CD4-positive, alpha-beta T cell treated with Interleukin-12 subunit alpha and Interleukin-12 subunit beta, for 1 hour (primary cell): ENCODE data around the gene RCAN3.
"Not testable (repeated sequence)": the region's sequence is repeated elsewhere in the genome, so short reads cannot be mapped to it uniquely, and the experiment has no call there.

Experiments
- DNase-seq: peaks from one replicate; pipeline ENCODE4 v3.0.0-alpha.2; 2020

RCAN3 gene

GRCh38 chr1:24486331-24487065 lies 16.1 kb upstream of the RCAN3 start:
- peak; percentile 69 for DNase-seq

GRCh38 chr1:24487455-24487854 lies 15.2 kb upstream of the RCAN3 start:
- DNase-seq, result no peak

DNA sequence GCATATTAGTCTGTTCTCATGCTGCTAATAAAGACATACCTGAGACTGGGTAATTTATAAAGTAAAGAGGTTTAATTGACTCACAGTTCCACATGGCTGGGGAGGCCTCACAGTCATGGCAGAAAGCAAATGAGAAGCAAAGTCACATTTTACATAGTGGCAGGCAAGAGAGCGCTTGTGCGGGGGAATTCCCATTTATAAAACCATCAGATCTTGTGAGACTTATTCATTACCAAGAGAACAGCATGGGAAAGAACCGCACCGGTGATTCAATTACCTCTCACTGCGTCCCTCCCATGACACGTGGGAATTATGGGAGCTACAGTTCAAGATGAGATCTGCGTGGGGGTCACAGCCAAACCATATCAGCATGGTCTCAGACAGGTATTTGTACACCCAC lies 14.5 kb upstream of the RCAN3 start:
- peak; percentile 58 for DNase-seq

GRCh38 chr1:24489674-24490073 lies 13.0 kb upstream of the RCAN3 start:
- DNase-seq, result no peak

DNA sequence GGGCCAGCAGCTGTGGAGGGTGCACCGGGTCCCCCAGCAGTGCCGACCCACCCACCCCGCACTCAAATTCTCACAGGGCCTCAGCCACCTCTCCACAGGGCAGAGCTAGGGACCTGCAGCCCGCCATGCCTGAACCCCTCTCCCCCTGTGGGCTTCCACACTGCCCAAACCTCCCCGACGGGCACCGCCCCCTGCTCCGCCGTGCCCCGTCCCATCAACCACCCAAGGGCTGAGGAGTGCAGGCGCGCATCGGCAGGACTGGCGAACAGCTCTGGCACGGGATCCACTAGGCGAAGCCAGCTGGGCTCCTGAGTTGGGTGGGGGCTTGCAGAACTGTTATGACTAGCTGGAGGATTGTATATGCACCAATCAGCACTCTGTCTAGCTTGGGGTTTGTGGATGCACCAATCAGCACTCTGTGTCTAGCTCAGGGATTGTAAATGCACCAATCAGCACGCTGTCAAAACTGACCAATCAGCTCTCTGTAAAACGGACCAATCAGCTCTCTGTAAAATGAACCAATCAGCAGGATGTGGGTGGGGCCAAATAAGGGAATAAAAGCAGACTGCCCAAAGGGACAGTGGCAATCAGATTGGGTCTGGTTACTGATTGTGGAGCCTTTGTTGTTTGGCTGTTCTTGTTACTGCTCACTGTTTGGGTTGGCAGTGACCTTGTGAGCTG lies 12.4 kb upstream of the RCAN3 start:
- no peak for DNase-seq

- DNase-seq, result no peak
Measured at GRCh38 chr1:24491577-24492360, 10.9 kb upstream of the RCAN3 start.

DNA sequence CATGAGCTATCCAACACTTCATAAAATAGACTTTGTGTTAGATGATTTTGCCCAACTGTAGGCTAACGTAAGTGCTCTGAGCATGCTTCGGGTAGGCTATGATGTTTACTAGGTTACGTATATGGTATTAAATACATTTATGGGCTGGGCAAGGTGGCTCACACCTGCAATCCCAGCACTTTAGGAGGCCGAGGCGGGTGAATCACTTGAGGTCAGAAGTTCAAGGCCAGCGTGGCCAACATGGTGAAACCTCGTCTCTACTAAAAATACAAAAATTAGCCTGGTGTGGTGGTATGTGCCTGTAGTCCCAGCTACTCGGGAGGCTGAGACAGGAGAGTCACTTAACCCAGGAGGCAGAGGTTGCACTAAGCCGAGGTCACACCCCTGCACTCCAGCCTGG lies 9.7 kb upstream of the RCAN3 start:
- not testable (repeated sequence) for DNase-seq

DNA sequence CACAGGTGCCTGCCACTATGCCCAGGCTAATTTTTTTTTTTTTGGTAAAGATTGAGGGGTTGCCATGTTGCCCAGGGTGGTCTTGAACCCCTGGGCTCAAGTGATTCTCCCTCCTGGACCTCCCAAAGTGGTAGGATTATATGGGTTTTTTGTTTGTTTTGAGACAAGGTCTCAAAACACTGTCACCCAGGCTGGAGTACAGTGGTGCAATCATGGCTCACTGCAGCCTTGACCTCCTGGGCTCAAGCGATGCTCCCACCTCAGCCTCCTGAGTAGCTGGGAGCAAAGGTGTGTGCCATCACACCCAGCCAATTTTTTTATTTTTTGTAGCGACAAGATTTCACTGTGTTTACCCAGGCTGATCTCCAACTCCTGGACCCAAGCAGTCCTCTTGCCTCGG lies 8.9 kb upstream of the RCAN3 start:
- DNase-seq, result no peak

- DNase-seq, result no peak
Measured at GRCh38 chr1:24498589-24498988, 4.0 kb upstream of the RCAN3 start.

DNA sequence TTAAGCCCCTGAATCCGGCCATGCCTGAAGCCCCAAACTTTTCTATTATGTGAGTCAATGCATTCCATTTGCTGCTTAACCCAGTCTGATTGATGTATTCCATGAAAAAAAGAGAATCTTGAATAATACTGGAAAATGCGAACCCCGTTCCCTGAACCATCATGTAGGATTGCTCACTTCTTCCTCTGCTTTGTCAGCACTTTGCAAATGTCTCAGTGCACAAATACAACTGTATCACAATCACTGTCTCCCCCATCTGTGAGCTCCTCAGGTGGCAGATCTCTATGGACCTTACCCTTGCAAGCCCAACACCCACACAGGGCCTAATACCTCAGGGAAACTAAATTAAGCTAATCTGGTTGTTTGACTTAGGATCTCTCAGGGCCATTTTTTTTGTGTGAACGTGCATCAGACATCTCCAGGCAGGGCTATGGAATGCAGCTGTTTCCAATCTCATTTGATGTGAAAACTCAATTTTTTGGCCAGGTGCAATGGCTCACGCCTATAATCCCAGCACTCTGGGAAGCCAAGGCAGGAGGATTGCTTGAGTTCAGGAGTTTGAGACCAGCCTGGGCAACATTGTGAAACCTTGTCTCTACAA lies 2.1 kb upstream of the RCAN3 start:
- no peak for DNase-seq

DNA sequence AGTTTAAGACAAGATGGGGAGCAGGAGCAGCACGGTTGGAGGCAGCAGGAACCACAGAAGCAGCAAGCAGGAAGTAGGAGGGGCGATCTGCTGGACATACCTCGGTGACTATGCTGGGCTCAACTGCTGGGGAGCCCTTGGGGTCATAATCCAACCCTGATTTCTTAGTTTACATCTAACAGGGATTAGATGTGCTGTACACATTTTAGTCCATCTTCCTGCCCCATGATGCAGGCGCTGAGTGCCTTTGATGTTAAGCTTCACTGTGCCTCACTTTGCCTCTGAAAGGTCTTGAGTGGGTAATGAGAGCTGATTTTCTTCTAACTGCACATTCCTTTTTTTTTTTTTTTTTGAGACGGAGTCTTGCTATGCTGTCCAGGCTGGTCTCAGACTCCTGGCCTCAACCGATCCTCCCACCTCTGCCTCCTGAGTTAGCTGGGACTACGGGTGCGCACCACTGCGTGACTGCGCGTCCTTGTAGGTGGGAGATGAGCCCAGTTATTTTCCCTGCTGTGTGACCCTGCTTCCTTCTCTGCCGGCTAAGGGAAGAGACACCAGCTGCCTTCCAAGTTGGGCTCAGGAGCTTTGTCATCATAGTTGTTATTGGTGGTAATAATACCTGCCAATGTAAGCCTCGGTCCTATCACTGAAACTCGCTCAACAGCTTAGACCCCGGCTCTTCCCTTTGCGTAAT lies 1.1 kb upstream of the RCAN3 start:
- peak; percentile 55 for DNase-seq

- DNase-seq, result peak; percentile 89
Measured at GRCh38 chr1:24502065-24502708, 449 bp upstream of the RCAN3 start.

- DNase-seq, result peak; percentile 58
Measured at GRCh38 chr1:24503059-24503751, 569 bp downstream of the RCAN3 start.

- DNase-seq, result no peak
Measured at GRCh38 chr1:24503870-24504523, 1.4 kb downstream of the RCAN3 start.

DNA sequence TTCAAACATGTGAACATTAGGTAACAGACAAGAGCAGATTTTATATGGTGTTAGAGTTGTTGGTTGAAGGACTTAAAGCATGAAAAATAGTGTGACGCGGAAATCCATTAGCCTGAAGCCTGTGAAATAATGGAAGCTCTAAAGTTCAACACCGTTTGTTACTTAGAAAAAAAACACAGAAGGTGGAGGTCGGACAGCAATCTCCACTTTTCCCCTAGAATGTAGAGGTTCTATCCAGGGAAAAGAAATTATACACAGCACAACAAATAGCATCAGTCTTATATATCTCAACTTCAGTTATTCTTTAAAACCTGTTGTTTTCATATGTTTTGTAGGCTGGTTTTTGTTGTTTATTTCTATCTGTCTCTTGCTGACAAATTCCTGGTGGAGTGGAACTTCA lies 1.9 kb downstream of the RCAN3 start:
- no peak for DNase-seq

GRCh38 chr1:24505816-24506215 lies 3.2 kb downstream of the RCAN3 start:
- DNase-seq, result no peak

GRCh38 chr1:24506691-24507381 lies 4.2 kb downstream of the RCAN3 start:
- DNase-seq, result peak; percentile 54

GRCh38 chr1:24507405-24507804 lies 4.8 kb downstream of the RCAN3 start:
- DNase-seq, result peak; percentile 62

- no peak for DNase-seq
Measured at GRCh38 chr1:24508911-24509310, 6.3 kb downstream of the RCAN3 start.

DNA sequence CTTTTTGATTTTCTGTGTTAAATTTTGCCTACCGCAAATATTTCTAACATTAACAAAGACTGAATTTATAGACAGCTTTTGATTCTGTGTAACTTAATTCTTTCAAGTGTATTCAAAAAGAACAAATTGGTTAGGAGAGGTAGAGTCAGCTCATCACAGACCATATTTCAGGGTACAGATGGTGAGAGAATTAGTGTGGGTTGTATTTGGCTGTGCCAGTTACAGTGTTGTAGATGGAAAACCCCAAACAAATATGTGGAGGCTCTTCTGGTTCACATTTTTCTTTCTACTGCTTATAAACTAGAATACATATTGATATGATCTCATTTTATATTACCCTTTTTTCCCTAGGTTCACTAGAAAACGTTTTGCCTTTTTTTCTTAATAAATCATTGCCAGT lies 11.1 kb downstream of the RCAN3 start:
- DNase-seq, result no peak
